GM12874 (cell line): ENCODE results near the gene SPTBN1.

Experiments used
- CTCF ChIP-seq: IDR thresholded peaks from 2 replicates; pipeline ENCODE4 v1.5.1; 2011; ENCODE audit warnings: low read depth, mild to moderate bottlenecking, control low read depth, low read length, moderate library complexity; ENCODE audit not compliant: insufficient read depth

Gene SPTBN1

GRCh38 chr2:54667266-54667639, 211.1 kb downstream of the SPTBN1 start:
- TF ChIP-seq CTCF, result no peak

GRCh38 chr2:54667726-54668650, 211.9 kb downstream of the SPTBN1 start:
- no peak for TF ChIP-seq CTCF

- TF ChIP-seq CTCF, result no peak
These were observed 212.6 kb downstream of the SPTBN1 start for GRCh38 chr2:54668711-54669110.

GRCh38 chr2:54669677-54670484, 213.8 kb downstream of the SPTBN1 start:
- TF ChIP-seq CTCF, result no peak

GRCh38 chr2:54670485-54671009, 214.4 kb downstream of the SPTBN1 start:
- TF ChIP-seq CTCF, result no peak

GRCh38 chr2:54671010-54671409, 214.9 kb downstream of the SPTBN1 start:
- no peak for TF ChIP-seq CTCF
